ENCODE measurements around the gene MYCBP2.

DNA sequence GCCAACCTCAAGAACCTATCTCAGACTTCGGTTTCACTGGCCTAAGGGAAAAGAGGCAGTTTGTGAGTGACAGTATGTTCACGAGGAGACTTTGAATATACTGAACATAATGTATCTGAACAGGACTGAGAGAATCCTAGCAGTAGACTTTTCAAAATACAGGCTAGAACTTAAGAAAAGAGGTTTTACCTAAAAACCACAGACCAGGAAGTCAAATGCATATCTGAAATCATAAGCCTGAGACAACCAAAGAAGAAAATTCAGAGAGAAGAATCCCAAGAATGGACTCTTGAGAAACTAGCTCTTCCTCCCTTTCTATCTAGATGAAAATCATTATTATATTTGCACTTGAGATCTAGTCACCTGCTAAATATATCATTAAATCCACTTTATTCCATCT lies 17.6 kb downstream of the MYCBP2 start:
- TF ChIP-seq, protein P1, sequence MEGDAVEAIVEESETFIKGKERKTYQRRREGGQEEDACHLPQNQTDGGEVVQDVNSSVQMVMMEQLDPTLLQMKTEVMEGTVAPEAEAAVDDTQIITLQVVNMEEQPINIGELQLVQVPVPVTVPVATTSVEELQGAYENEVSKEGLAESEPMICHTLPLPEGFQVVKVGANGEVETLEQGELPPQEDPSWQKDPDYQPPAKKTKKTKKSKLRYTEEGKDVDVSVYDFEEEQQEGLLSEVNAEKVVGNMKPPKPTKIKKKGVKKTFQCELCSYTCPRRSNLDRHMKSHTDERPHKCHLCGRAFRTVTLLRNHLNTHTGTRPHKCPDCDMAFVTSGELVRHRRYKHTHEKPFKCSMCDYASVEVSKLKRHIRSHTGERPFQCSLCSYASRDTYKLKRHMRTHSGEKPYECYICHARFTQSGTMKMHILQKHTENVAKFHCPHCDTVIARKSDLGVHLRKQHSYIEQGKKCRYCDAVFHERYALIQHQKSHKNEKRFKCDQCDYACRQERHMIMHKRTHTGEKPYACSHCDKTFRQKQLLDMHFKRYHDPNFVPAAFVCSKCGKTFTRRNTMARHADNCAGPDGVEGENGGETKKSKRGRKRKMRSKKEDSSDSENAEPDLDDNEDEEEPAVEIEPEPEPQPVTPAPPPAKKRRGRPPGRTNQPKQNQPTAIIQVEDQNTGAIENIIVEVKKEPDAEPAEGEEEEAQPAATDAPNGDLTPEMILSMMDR (conservative IDR thresholded peaks at IDR 0.05; ENCODE audit: low read length), result no peak
- TF ChIP-seq EZH2phosphoT487 (IDR thresholded peaks at IDR 0.05; ENCODE audit: borderline replicate concordance, low read depth, low read length), result no peak

All from OCI-LY7 (cell line).